Gastroesophageal sphincter (tissue), 3 donors: ENCODE results near the gene PAQR7.

Experiments
- CTCF ChIP-seq, 4 experiments: fragments of 200-600 bp in 2 of 4; fragments of 450-650 bp in 2 of 4; sonication (generic) in 1 of 4; IDR thresholded peaks; one replicate each; pipeline ENCODE4 v1.5.1; 2017 to 2019; ENCODE audit warnings: antibody characterized with exemption in 4 of 4, mild to moderate bottlenecking in 2 of 4, moderate library complexity in 2 of 4
- POLR2AphosphoS5 ChIP-seq: sonication (generic); formaldehyde crosslinking; IDR thresholded peaks from one replicate; pipeline ENCODE4 v1.6.1; 2017; ENCODE audit warnings: antibody characterized with exemption

DNA sequence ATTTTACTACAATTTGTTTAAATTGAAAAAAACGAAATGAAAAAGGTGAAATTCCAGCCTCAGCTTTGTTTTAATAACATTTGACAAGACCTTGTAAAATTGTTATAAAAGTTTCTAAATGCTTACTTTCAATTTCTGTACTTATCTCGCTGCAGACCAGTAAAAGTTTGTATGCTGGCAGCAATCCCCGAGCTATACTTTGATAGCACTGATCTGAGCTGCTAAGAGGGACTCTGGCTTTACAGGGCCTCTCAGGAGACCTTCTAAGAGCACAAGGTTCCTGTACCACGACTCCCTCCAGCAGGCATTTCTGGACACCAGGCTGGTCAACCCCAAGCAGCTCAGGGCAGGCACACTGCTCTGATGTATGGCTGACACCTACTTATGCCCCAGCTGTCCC, 17.6 kb upstream of the PAQR7 start:
- TF ChIP-seq CTCF (IDR thresholded peaks at IDR 0.05) (no peak), POLR2AphosphoS5 (no peak)
